ENCODE results near the gene NKAIN4. TPM values are rescaled to one million over a fixed set of nuclear protein-coding genes. Genes with fewer than 3 reads are reported as not detected.
A peak's percentile ranks its signal among the peaks of the same experiment; 100 is the strongest.

NKAIN4 gene
- total and polyA plus RNA-seq, 12 donors, result 0.15 to 2.8 (median 0.36) TPM; not detected in 6

DNA sequence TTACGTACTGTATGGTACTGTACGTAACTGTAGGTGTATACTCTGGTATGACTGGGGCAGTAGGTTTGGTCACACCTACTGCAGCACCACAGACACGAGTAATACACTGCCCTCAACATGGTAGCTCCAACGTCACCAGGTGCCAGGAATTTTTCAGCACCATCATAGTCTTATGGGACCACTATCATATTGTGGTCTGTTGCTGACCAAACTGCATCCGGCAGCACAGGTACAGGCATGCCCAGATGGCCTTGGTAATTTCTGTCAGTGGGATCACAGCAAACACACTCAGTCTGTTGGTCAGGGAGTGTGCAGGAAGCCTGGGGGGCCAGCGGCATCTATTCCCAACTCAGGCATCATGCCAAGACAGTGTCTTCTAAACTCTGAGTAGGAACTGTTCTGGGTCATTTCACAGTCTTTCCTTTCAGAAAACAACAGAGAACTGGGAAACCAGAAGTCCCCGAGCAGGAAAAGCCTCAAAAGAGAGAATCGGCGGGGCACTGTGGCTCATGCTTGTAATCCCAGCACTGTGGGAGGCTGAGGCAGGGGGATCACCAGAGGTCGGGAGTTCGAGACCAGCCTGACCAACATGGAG lies 44.2 kb downstream of the NKAIN4 start:
- H3K27ac ChIP-seq, result no peak overlapping the region
- no peak for DNase-seq
- intact Hi-C loops (cut with DNase I), result no loop called here
- peaks cover 11 to 43% of the 10 kb centered on the region in 2 donors for H3K4me1 ChIP-seq (replicated peaks in 1 of 2)
- no peaks in the 10 kb centered on the region for H3K27me3 ChIP-seq
- no peaks in the 10 kb centered on the region for H3K9me3 ChIP-seq (replicated peaks in 1 of 3)
- TF ChIP-seq, protein P1, sequence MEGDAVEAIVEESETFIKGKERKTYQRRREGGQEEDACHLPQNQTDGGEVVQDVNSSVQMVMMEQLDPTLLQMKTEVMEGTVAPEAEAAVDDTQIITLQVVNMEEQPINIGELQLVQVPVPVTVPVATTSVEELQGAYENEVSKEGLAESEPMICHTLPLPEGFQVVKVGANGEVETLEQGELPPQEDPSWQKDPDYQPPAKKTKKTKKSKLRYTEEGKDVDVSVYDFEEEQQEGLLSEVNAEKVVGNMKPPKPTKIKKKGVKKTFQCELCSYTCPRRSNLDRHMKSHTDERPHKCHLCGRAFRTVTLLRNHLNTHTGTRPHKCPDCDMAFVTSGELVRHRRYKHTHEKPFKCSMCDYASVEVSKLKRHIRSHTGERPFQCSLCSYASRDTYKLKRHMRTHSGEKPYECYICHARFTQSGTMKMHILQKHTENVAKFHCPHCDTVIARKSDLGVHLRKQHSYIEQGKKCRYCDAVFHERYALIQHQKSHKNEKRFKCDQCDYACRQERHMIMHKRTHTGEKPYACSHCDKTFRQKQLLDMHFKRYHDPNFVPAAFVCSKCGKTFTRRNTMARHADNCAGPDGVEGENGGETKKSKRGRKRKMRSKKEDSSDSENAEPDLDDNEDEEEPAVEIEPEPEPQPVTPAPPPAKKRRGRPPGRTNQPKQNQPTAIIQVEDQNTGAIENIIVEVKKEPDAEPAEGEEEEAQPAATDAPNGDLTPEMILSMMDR (IDR thresholded peaks at IDR 0.05), result no peak
- no peak for TF ChIP-seq POLR2A (IDR thresholded peaks at IDR 0.05)
- H3K4me3 ChIP-seq, result no peak overlapping the region
- H3K36me3 ChIP-seq (replicated peaks in 1 of 2), result peaks cover 0 to 71% of the 10 kb centered on the region in 2 donors
- 70 to 88% (median 85%) methylated on average over 11 of the region's 11 CpGs for WGBS, 4 donors

- Histone ChIP-seq H3K27me3 (no peaks in the 10 kb centered on the region), H3K36me3 (replicated peaks in 1 of 2) (peaks cover 0 to 76% of the 10 kb centered on the region in 2 donors), H3K4me1 (replicated peaks in 1 of 2) (peaks cover 6 to 32% of the 10 kb centered on the region in 2 donors), H3K27ac (no peak overlapping the region), H3K9me3 (replicated peaks in 1 of 3) (no peaks in the 10 kb centered on the region), H3K4me3 (no peak overlapping the region)
- intact Hi-C loops (cut with DNase I), result no loop called here
- 79 to 89% (median 85%) methylated on average over 5 to 6 of the region's 6 CpGs for WGBS, 4 donors
- DNase-seq, result peak in 1 of 7 donors; percentile 8
- TF ChIP-seq POLR2A (IDR thresholded peaks at IDR 0.05), result no peak
- TF ChIP-seq, protein P1 (IDR thresholded peaks at IDR 0.05), result no peak
These were observed 45.8 kb downstream of the NKAIN4 start for GRCh38 chr20:63208346-63208909.

- peak overlapping the region in 3 of 5 donors; percentile 21 to 79 (median 38) for H3K27ac ChIP-seq
- WGBS, 4 donors, result 37 to 48% (median 47%) methylated on average over 7 to 11 of the region's 11 CpGs
- peaks cover 0 to 76% of the 10 kb centered on the region in 2 donors for H3K36me3 ChIP-seq (replicated peaks in 1 of 2)
- intact Hi-C loops (cut with DNase I), result no loop called here
- no peaks in the 10 kb centered on the region for H3K9me3 ChIP-seq (replicated peaks in 1 of 3)
- no peaks in the 10 kb centered on the region for H3K27me3 ChIP-seq
- peaks cover 6 to 24% of the 10 kb centered on the region in 2 donors for H3K4me1 ChIP-seq (replicated peaks in 1 of 2)
- no peak overlapping the region for H3K4me3 ChIP-seq
- TF ChIP-seq, protein P1 (IDR thresholded peaks at IDR 0.05), result no peak
- TF ChIP-seq POLR2A (IDR thresholded peaks at IDR 0.05), result peak in 1 of 2 donors; percentile 34
- peak in 6 of 7 donors; percentile 63 to 88 (median 82) for DNase-seq
These were observed 47.4 kb downstream of the NKAIN4 start for GRCh38 chr20:63206878-63207277.

DNA sequence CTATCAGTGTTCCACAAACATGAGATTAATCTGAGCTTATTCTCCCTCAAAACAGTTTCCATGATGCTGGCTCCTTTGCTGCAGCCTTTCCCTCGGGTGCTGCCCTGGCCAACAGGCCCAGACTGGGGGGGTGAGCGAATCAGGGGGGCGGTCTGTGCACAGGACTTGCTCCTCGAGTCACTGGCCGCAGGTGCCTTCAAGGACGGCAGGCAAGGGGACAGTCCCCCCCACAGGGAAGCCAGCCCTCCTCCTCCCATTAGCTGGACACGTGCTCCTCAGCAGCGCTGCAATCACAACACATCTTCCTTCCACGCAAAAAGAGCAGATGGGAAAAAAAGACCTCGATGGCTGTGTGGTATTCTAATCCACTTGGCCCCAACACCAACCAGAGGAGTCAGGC lies 48.4 kb downstream of the NKAIN4 start:
- H3K9me3 ChIP-seq (replicated peaks in 1 of 3), result no peaks in the 10 kb centered on the region
- peaks cover 0 to 77% of the 10 kb centered on the region in 2 donors for H3K36me3 ChIP-seq (replicated peaks in 1 of 2)
- H3K4me1 ChIP-seq (replicated peaks in 1 of 2), result peaks cover 6 to 24% of the 10 kb centered on the region in 2 donors
- TF ChIP-seq, protein P1 (IDR thresholded peaks at IDR 0.05), result no peak
- no peak for TF ChIP-seq POLR2A (IDR thresholded peaks at IDR 0.05)
- WGBS, 4 donors, result 67 to 91% (median 75%) methylated on average over 4 to 10 of the region's 10 CpGs
- no peak overlapping the region for H3K4me3 ChIP-seq
- no peaks in the 10 kb centered on the region for H3K27me3 ChIP-seq
- DNase-seq, result no peak
- H3K27ac ChIP-seq, result no peak overlapping the region
- intact Hi-C loops (cut with DNase I), result no loop called here

Measured in adrenal gland (tissue), 12 donors.